ENCODE results near the gene FIS1.

- TF ChIP-seq, protein P1, sequence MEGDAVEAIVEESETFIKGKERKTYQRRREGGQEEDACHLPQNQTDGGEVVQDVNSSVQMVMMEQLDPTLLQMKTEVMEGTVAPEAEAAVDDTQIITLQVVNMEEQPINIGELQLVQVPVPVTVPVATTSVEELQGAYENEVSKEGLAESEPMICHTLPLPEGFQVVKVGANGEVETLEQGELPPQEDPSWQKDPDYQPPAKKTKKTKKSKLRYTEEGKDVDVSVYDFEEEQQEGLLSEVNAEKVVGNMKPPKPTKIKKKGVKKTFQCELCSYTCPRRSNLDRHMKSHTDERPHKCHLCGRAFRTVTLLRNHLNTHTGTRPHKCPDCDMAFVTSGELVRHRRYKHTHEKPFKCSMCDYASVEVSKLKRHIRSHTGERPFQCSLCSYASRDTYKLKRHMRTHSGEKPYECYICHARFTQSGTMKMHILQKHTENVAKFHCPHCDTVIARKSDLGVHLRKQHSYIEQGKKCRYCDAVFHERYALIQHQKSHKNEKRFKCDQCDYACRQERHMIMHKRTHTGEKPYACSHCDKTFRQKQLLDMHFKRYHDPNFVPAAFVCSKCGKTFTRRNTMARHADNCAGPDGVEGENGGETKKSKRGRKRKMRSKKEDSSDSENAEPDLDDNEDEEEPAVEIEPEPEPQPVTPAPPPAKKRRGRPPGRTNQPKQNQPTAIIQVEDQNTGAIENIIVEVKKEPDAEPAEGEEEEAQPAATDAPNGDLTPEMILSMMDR (IDR thresholded peaks at IDR 0.05; ENCODE audit: poor library complexity, severe bottlenecking): no peak
- TF ChIP-seq EZH2 (IDR thresholded peaks at IDR 0.05; ENCODE audit: borderline replicate concordance, insufficient read depth, low read length, poor library complexity, severe bottlenecking): no peak
Observed at GRCh38 chr7:101205901-101206664, 38.8 kb downstream of the FIS1 start.
